ENCODE data around the gene PTPN12.
"Not testable (repeated sequence)": the region's sequence is repeated elsewhere in the genome, so short reads cannot be mapped to it uniquely, and the experiment has no call there.

Gene PTPN12

GRCh38 chr7:77579797-77580196 lies 42.7 kb downstream of the PTPN12 start:
- no peak for DNase-seq (ENCODE audit: low spot score)

GRCh38 chr7:77580762-77581350 lies 43.8 kb downstream of the PTPN12 start:
- DNase-seq (ENCODE audit: low spot score) = no peak

- no peak for DNase-seq (ENCODE audit: low spot score)
Measured at GRCh38 chr7:77587272-77587671, 50.2 kb downstream of the PTPN12 start.

GRCh38 chr7:77600952-77601351 lies 63.9 kb downstream of the PTPN12 start:
- DNase-seq (ENCODE audit: low spot score) = no peak

GRCh38 chr7:77606562-77606961 lies 69.5 kb downstream of the PTPN12 start:
- no peak for DNase-seq (ENCODE audit: low spot score)

GRCh38 chr7:77619314-77619713 lies 82.2 kb downstream of the PTPN12 start:
- DNase-seq (ENCODE audit: low spot score) = no peak

GRCh38 chr7:77626586-77627308 lies 89.7 kb downstream of the PTPN12 start:
- no peak for DNase-seq (ENCODE audit: low spot score)

GRCh38 chr7:77627309-77627676 lies 90.2 kb downstream of the PTPN12 start:
- no peak for DNase-seq (ENCODE audit: low spot score)

- DNase-seq (ENCODE audit: low spot score) = no peak
Measured at GRCh38 chr7:77629797-77630196, 92.7 kb downstream of the PTPN12 start.

- DNase-seq (ENCODE audit: low spot score) = no peak
Measured at GRCh38 chr7:77631820-77632219, 94.7 kb downstream of the PTPN12 start.

GRCh38 chr7:77644774-77645173 lies 107.7 kb downstream of the PTPN12 start:
- DNase-seq (ENCODE audit: low spot score) = no peak

- no peak for DNase-seq (ENCODE audit: low spot score)
Measured at GRCh38 chr7:77648742-77649338, 111.7 kb downstream of the PTPN12 start.

GRCh38 chr7:77649716-77650349 lies 112.7 kb downstream of the PTPN12 start:
- DNase-seq (ENCODE audit: low spot score) = no peak

GRCh38 chr7:77651575-77652162 lies 114.6 kb downstream of the PTPN12 start:
- DNase-seq (ENCODE audit: low spot score) = peak; percentile 63

- DNase-seq (ENCODE audit: low spot score) = not testable (repeated sequence)
Measured at GRCh38 chr7:77652826-77653225, 115.7 kb downstream of the PTPN12 start.

GRCh38 chr7:77653572-77653971 lies 116.5 kb downstream of the PTPN12 start:
- no peak for DNase-seq (ENCODE audit: low spot score)

- DNase-seq (ENCODE audit: low spot score) = no peak
Measured at GRCh38 chr7:77655356-77655755, 118.3 kb downstream of the PTPN12 start.

- DNase-seq (ENCODE audit: low spot score) = no peak
Measured at GRCh38 chr7:77655836-77656455, 118.9 kb downstream of the PTPN12 start.

GRCh38 chr7:77657427-77658224 lies 120.5 kb downstream of the PTPN12 start:
- DNase-seq (ENCODE audit: low spot score) = peak; percentile 55

- no peak for DNase-seq (ENCODE audit: low spot score)
Measured at GRCh38 chr7:77658928-77659327, 121.8 kb downstream of the PTPN12 start.

- no peak for DNase-seq (ENCODE audit: low spot score)
Measured at GRCh38 chr7:77661816-77662215, 124.7 kb downstream of the PTPN12 start.
